RWPE2 (cell line): ENCODE measurements around the gene TSC22D3.

Source experiments
- ATAC-seq: fragments of 200-7000 bp; cut with Tn5 transposase; 3 replicates; pipeline ENCODE4 v1.9.1; 2021; ENCODE audit warnings: low read depth
- DNase-seq: peaks from one replicate; pipeline ENCODE4 v3.0.0-alpha.2; 2020; ENCODE audit warnings: low spot score
- H3K27ac ChIP-seq: fragments of 450-650 bp; 2 replicates; pipeline ENCODE4 v1.5.1; 2017; ENCODE audit warnings: mild to moderate bottlenecking; ENCODE audit not compliant: poor library complexity, severe bottlenecking
- H3K27me3 ChIP-seq: fragments of 250-450 bp; sonication (Bioruptor Pico); 2 replicates; pipeline ENCODE4 v1.5.1; 2021; ENCODE audit warnings: mild to moderate bottlenecking, moderate library complexity; ENCODE audit not compliant: insufficient read depth, poor library complexity, severe bottlenecking
- H3K36me3 ChIP-seq: fragments of 250-450 bp; sonication (Bioruptor Pico); 2 replicates; pipeline ENCODE4 v1.5.1; 2020; ENCODE audit warnings: low read depth, mild to moderate bottlenecking, moderate library complexity
- H3K4me1 ChIP-seq: fragments of 250-450 bp; sonication (Bioruptor Pico); 2 replicates; pipeline ENCODE4 v1.5.1; 2021; ENCODE audit warnings: mild to moderate bottlenecking, moderate library complexity; ENCODE audit not compliant: insufficient read depth, poor library complexity, severe bottlenecking
- H3K4me3 ChIP-seq: fragments of 250-450 bp; sonication (Bioruptor Pico); 2 replicates; pipeline ENCODE4 v1.5.1; 2021; ENCODE audit warnings: mild to moderate bottlenecking, moderate library complexity; ENCODE audit not compliant: severe bottlenecking
- H3K9me3 ChIP-seq: fragments of 250-450 bp; sonication (Bioruptor Pico); 2 replicates; pipeline ENCODE4 v1.5.1; 2021; ENCODE audit warnings: mild to moderate bottlenecking, moderate library complexity; ENCODE audit not compliant: severe bottlenecking
- TF ChIP-seq, protein P1 (sequence below): fragments of 450-650 bp; IDR thresholded peaks from one replicate; pipeline ENCODE4 v1.5.1; 2017; ENCODE audit warnings: mild to moderate bottlenecking, moderate library complexity; ENCODE audit not compliant: poor library complexity, severe bottlenecking

The TSC22D3 gene

GRCh38 chrX:107734646-107735045, 40.9 kb downstream of the TSC22D3 start:
- no peaks in the 10 kb centered on the region for H3K36me3 ChIP-seq
- no peaks in the 10 kb centered on the region for H3K9me3 ChIP-seq
- TF ChIP-seq, protein P1, sequence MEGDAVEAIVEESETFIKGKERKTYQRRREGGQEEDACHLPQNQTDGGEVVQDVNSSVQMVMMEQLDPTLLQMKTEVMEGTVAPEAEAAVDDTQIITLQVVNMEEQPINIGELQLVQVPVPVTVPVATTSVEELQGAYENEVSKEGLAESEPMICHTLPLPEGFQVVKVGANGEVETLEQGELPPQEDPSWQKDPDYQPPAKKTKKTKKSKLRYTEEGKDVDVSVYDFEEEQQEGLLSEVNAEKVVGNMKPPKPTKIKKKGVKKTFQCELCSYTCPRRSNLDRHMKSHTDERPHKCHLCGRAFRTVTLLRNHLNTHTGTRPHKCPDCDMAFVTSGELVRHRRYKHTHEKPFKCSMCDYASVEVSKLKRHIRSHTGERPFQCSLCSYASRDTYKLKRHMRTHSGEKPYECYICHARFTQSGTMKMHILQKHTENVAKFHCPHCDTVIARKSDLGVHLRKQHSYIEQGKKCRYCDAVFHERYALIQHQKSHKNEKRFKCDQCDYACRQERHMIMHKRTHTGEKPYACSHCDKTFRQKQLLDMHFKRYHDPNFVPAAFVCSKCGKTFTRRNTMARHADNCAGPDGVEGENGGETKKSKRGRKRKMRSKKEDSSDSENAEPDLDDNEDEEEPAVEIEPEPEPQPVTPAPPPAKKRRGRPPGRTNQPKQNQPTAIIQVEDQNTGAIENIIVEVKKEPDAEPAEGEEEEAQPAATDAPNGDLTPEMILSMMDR = no peak
- DNase-seq (no peak), ATAC-seq (no peak)
- H3K4me1 ChIP-seq = peaks cover 21% of the 10 kb centered on the region
- H3K4me3 ChIP-seq = no peak overlapping the region
- H3K27ac ChIP-seq = no peak overlapping the region
- H3K27me3 ChIP-seq = no peaks in the 10 kb centered on the region

DNA sequence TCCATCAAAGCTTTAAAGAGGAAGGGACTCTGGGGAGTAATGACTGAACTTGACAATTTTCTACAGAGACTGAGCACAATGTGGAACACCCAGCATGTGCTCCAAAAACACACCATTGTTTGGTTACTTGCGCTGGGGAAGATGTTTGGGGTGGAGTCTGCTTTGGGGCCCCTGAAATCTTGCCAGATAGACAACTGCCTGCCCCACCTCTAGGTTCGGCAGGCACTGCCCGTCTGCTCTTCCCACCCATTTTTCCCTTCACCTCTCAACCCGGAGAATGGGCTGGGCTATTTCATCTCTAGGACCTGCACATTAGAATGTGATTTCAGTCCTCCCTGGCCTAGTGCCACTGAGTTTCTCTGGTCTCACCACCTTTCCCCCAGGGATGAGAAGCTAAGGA, 41.9 kb downstream of the TSC22D3 start:
- DNase-seq (no peak), ATAC-seq (no peak)
- H3K36me3 ChIP-seq = no peaks in the 10 kb centered on the region
- H3K4me3 ChIP-seq = no peak overlapping the region
- TF ChIP-seq, protein P1 = no peak
- no peaks in the 10 kb centered on the region for H3K9me3 ChIP-seq
- peaks cover 27% of the 10 kb centered on the region for H3K4me1 ChIP-seq
- no peaks in the 10 kb centered on the region for H3K27me3 ChIP-seq
- no peak overlapping the region for H3K27ac ChIP-seq

DNA sequence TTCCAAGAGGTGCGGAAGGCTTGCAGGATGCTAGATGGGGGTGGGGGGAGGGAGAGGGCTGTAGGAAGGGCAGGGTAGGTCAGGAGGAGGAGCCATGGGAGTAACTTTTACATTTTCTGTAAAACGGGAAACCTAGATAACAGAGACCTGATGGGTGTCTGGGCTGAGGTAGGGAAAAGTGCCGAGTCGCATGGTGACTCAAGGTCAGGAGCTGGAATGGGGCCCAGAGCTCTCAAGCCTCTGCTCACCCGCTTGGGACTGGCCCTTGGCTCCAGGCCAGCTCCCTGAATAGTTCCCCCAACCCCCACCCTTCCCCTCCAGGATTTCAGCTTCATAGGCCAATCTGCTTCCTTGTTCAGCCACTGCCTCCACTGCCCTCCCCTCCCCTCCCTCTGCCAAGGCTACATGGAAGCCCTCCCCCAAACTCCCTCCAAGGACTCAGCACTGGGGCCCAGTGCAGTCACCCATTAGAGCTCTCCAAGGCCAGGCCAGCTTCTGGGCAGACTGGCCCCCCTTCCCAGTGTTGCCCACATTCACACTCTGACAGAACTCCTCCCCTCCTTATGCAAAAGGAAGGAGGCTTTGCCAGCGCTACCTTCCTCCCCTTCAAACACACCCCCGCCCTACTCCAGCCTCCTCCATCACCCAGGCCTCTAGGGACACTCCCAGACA, 43.6 kb downstream of the TSC22D3 start:
- H3K4me1 ChIP-seq = peaks cover 28% of the 10 kb centered on the region
- no peak overlapping the region for H3K4me3 ChIP-seq
- no peaks in the 10 kb centered on the region for H3K9me3 ChIP-seq
- DNase-seq (peak; percentile 77), ATAC-seq (peak; percentile 92)
- TF ChIP-seq, protein P1 = no peak
- H3K36me3 ChIP-seq = no peaks in the 10 kb centered on the region
- H3K27ac ChIP-seq = peak overlapping the region; percentile 42
- no peaks in the 10 kb centered on the region for H3K27me3 ChIP-seq

DNA sequence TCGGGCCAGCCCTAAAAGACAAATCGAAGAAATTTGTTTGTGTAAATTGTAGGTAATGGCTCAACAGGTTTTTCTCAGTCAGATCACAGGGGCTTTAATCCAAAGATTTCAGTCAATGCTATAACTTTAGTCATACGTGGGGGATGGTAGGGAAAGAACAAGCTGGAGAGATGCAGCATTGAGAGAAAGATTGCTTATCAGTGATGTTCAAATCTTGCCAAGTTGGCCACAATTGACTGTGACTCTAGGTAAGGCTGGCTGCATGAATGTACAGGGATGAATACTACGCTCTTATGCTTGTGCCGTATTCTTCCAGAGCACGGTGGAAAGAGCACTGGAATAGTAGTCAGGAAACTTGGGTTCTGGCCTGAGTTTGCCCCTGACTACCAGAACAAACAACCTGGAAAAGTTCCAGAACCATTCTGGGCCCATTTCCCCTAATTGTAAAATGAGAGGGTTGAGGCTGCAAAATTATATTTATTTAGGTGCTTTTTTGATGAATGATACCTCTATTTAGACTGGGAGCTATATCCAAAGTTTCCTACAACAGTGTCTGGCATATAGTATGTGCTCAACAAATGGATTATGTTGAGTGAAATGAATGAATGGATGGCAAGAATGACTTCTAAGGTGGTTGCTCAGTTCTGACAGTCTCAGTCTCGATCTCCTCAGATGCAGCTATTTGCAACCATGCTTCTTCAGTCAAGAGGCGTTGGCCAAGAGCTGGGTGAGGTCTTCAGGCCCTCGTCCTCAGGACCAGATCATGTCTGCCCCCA, 44.4 kb downstream of the TSC22D3 start:
- peak overlapping the region; percentile 42 for H3K27ac ChIP-seq

More for the DNA sequence above, 44.4 kb downstream of the TSC22D3 start:
- Histone ChIP-seq H3K27me3 (no peaks in the 10 kb centered on the region), H3K4me3 (no peak overlapping the region), H3K4me1 (peaks cover 36% of the 10 kb centered on the region), H3K9me3 (no peaks in the 10 kb centered on the region), H3K36me3 (no peaks in the 10 kb centered on the region)
- DNase-seq (no peak), ATAC-seq (no peak)
- TF ChIP-seq, protein P1 = no peak
